Superior temporal gyrus (tissue), 1 donor: ENCODE data around the gene LCE3E.
"Not testable (repeated sequence)": the region's sequence is repeated elsewhere in the genome, so short reads cannot be mapped to it uniquely, and the experiment has no call there.

Source experiments
- DNase-seq: peaks from one replicate; pipeline ENCODE4 v3.0.0-alpha.2; 2016; ENCODE audit errors: extremely low spot score

Gene LCE3E, protein sequence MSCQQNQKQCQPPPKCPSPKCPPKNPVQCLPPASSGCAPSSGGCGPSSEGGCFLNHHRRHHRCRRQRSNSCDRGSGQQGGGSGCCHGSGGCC

DNA sequence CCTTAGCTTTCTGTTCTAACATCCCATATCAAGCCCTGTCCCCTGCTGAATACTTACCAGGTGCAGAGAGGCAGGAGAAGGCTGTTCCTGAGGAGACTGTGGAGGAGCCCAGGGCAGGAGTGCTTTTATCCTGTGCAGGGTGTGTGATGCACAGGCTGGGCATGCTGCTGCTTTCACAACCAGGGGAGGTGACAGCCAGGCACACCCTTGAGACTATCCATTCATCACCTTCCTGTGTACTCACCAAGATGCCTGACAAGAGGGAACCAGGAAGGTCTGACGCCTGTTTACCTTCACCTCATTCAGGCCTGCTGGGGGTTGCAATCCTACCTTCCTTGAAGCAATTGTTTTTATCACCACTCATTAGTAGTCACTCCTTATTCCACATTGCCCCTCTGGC is at the start of gene LCE3E:
Gene LCE3E (minus strand): TSS at position 100 of the 400 bp plus-strand sequence. CDS start 572 bp downstream, outside the sequence.
- DNase-seq, result no peak

- no peak for DNase-seq
These were observed 46.9 kb upstream of the LCE3E start, which contains the start of gene LCE3B for GRCh38 chr1:152613511-152613910. Gene LCE3B, plus strand, starts transcription at chr1:152613811. Its CDS starts 0 bp downstream, at chr1:152613811.

DNA sequence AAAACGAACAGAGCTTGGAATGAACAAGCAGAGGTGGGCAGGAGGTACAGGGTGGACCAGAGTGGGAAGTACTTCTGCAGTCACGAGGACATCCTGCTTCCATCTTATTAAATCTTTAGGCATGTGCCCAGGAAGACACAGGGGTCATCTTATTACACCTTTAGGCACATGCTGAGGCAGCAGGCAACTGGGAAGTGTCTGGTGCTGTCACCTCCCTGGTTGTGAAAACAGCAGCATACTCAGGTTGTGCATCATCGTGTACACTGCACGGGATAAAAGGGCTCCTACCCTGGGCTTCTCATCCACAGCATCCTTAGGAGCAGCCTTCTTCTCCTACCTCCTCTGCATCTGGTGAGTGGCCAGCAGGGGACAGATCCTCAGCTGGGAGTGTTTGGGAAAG is 33.4 kb upstream of the LCE3E start, which contains the start of gene LCE3C:
Gene LCE3C (plus strand): TSS at position 301 of the 400 bp plus-strand sequence. CDS start 498 bp downstream, outside the sequence.
- no peak for DNase-seq

- no peak for DNase-seq
These were observed 30.4 kb upstream of the LCE3E start for GRCh38 chr1:152596986-152597385.

DNA sequence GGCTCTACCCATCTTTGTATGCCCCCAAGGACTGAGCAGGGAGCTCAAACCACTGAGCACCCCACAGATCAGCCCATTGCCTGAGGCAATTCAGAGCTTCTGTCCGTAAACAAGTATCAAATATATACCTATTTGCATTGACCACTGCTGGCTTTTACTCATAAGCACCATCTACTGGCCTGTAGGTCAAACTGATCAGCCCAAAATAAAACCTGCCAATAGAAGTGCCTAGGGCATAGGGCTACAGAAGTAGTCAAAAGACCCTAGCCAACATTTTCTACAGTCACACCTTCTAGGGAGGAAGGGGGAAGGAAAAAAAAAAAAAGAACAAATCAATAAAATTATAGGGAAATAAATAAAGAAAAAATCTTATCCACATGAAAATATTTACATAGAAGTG is 19.0 kb upstream of the LCE3E start:
- DNase-seq, result no peak

DNA sequence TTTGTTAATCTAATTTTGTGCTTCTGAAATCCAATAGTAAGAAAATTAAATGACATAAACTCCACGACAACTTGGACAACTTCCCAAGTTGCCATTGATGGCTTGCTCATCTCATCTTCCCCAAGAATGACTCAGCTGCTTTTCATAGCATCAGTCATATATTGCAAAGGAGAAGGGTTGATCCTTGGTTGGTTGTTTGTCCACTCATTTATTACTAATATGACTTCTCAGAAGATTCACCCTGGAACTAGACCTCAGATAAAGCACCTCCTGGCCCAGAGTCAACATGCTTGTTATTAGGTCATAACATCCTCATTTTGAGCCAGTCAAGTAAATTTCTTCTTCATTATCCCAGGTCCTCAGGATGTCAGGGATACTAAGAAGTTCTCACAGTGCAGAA is 16.1 kb upstream of the LCE3E start:
- no peak for DNase-seq

DNA sequence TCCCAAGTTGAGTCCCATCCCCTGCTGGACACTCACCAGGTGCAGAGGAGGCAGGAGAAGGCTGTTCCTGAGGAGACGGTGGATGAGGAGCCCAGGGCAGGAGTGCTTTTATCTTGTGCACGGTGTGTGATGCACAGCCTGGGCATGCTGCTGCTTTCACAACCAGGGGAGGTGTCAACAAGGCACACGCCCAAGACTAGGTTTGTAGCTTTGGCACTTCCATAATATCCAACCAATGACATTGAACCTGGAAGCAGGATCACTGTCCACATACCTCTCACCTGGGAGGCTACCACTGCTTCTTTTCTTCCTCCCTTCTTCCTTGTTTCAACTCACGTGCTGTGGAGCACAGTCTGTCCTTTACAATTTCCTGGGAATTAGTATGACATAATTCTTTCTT is 13.9 kb upstream of the LCE3E start, which contains the start of gene LCE3D:
Gene LCE3D (minus strand): TSS at position 84 of the 400 bp plus-strand sequence. CDS start 580 bp downstream, outside the sequence.
- DNase-seq, result no peak

- DNase-seq, result not testable (repeated sequence)
These were observed 12.9 kb upstream of the LCE3E start for GRCh38 chr1:152579526-152579925.

GRCh38 chr1:152577168-152577567 is 10.6 kb upstream of the LCE3E start:
- no peak for DNase-seq

GRCh38 chr1:152565535-152566215 is 905 bp downstream of the LCE3E start:
- DNase-seq, result no peak

DNA sequence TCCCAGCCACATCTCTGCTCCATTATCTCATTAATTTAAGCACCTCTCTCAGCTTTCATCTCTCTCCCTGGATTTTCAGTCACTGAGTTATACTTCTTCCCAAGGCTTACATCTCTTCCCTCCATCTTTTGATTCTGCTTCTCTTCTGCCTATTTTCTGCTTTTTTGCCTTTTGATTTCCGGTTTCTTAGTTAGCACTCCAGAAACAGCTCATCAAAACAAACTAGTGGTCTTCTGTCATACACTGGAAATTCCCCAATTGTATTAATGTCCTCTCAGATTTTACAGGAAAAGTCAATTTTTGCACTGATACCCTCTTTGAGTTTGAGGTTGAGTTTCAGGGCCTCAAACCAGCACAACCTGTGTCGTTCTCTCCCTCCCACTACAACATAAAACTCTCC is 1.5 kb downstream of the LCE3E start:
- DNase-seq, result no peak

DNA sequence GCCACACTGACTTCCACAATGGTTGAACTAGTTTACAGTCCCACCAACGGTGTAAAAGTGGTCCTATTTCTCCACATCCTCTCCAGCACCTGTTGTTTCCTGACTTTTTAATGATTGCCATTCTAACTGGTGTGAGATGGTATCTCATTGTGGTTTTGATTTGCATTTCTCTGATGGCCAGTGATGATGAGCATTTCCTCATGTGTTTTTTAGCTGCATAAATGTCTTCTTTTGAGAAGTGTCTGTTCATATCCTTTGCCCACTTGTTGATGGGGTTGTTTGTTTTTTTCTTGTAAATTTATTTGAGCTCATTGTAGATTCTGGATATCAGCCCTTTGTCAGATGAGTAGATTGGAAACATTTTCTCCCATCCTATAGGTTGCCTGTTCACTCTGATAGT is 18.2 kb downstream of the LCE3E start:
- not testable (repeated sequence) for DNase-seq

- no peak for DNase-seq
These were observed 19.9 kb downstream of the LCE3E start for GRCh38 chr1:152546704-152547103.

GRCh38 chr1:152543820-152544219 is 22.8 kb downstream of the LCE3E start:
- DNase-seq, result no peak

DNA sequence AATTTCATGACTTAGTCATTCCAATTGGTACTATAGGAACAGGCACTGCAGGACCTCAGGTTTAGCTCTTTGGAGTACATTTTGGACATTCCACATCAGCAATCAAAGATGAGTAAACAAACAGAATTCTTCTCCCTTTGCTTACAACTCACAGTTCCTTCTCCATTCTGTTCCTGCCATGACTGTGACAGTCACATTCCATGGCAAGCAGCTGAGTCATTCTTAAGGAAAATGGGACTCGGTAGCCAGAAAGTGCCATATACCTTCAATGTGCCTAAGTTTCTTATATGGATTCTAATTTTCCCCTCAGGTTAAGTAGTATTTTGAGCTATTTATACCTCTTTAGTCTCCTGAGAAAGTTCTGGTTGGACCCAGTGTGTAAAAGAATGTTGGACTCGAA is 26.7 kb downstream of the LCE3E start:
- no peak for DNase-seq

- no peak for DNase-seq
These were observed 29.1 kb downstream of the LCE3E start for GRCh38 chr1:152537496-152537895.

DNA sequence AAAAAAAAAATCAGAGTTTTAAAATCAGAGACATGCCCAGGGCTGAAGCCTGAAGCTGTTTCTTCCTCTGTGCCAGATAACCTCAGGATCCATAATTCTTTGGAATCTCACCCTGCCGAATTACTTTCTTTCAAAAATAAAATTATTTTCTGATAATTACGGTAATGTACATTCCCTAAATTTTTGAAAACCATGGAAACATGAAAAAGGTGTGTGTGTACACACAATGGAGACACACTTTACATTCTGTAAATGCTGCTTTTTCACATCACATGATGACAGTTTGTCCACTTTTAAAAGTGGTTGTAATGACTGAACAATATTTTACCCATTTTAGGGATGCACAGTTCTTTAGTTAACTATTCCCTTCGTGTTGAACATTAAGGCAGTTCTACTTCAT is 30.8 kb downstream of the LCE3E start:
- DNase-seq, result no peak

- no peak for DNase-seq
These were observed 33.1 kb downstream of the LCE3E start for GRCh38 chr1:152533327-152533938.

DNA sequence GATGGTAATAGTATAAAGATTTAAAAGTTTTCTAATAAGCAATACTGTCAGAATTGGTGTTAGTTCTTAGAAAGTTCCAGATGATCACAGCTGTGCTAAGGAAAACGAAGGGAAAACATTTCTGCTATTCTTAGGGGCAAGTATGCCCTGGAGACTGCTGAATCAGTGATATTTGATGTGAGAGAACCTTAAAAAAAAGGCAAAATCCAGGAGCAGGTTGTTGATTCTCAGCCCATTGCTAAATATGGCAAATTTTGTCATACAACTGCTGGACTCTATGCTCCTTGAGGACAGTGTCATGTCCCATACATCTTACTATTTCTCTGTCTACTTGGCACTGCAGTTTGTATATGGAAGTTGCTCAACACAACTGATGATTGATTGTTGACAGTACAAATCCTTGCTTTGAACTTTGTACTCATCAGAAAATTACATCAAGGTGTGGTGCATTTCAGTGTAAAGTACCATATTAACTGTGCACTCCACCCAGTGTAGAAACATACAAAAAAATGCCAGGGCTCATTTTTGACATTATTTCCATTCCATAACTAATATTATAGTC is 41.4 kb downstream of the LCE3E start:
- no peak for DNase-seq

GRCh38 chr1:152520561-152521090 is 46.0 kb downstream of the LCE3E start:
- no peak for DNase-seq

DNA sequence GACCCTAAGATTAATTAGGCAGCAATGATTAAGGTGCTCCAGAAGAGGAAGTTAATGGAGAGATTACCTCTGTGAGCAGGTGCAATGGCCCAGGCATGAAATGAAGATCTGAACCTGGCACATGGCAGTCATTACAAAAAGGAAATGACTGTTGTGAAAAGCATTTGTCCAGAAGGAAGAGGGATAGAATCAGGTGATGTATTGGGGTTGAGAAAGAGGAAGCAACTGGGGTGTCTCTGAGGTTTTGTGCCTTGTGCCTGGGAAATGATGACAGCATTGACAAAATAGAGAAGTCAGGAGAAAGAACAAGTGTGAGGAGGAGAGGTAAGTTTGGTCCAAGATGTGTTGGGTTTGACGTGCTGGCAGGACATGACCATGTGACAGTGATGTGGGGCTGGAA is 46.7 kb downstream of the LCE3E start:
- DNase-seq, result no peak

DNA sequence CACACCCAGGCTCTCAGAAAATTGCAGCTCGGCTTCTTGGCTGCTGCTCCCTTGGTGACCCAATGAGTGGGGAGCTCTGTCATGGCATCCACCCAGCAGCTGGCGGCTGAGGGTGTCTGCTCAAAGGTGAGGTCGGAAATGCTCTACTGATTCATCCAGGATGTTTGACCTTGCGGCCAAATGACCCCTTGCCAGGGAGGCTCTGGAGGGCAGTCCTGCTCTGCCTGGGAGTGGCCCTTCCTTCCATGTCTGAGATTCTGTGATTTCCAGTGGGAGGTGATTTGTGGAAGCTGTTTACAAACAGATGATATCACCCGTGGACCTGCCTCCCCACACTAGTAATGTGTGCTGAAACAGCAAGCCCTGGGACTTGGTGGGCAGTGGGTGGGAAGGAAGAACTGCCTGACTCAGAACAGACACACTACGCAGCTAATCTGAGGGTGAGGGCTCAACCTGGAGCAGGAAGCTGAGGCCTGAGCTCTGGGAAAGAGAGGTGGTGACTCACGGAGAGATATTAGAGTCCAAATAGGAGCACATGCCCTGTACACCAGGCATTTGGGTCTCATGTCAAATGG is 49.3 kb downstream of the LCE3E start:
- DNase-seq, result no peak
